ENCODE results near the gene BTBD16.

GRCh38 chr10:122308417-122309141, 37.5 kb downstream of the BTBD16 start:
- TF ChIP-seq CTCF (IDR thresholded peaks at IDR 0.05) (no peak), EZH2 (IDR thresholded peaks at IDR 0.05; ENCODE audit: borderline replicate concordance, insufficient read depth, low read depth, low read length, poor library complexity, severe bottlenecking) (no peak)

Measured in B cell (primary cell).